SJCRH30 (cell line): ENCODE data around the gene NHERF2. TPM values are rescaled to one million over a fixed set of nuclear protein-coding genes. Genes with fewer than 3 reads are reported as not detected.

Source experiments
- DNase-seq, 2 experiments: peaks; one replicate each; pipeline ENCODE4 v3.0.0-alpha.2; 2015 to 2020
- H3K27ac ChIP-seq: fragments of 250-450 bp; sonication (Bioruptor Pico); 2 replicates; pipeline ENCODE4 v1.5.1; 2020; ENCODE audit warnings: mild to moderate bottlenecking, moderate library complexity
- H3K27me3 ChIP-seq: fragments of 250-450 bp; sonication (Bioruptor Pico); 2 replicates; pipeline ENCODE4 v1.5.1; 2020; ENCODE audit warnings: mild to moderate bottlenecking, moderate library complexity
- H3K36me3 ChIP-seq: fragments of 250-450 bp; sonication (Bioruptor Pico); 2 replicates; pipeline ENCODE4 v1.5.1; 2020; ENCODE audit warnings: mild to moderate bottlenecking, moderate library complexity
- H3K4me1 ChIP-seq: fragments of 250-450 bp; sonication (Bioruptor Pico); 2 replicates; pipeline ENCODE4 v1.5.1; 2020; ENCODE audit warnings: mild to moderate bottlenecking, moderate library complexity
- H3K4me3 ChIP-seq: fragments of 250-450 bp; sonication (Bioruptor Pico); 2 replicates; pipeline ENCODE4 v1.5.1; 2020; ENCODE audit warnings: mild to moderate bottlenecking, moderate library complexity
- H3K9me3 ChIP-seq: fragments of 250-450 bp; sonication (Bioruptor Pico); replicated peaks from 2 replicates; pipeline ENCODE4 v1.5.1; 2020; ENCODE audit warnings: mild to moderate bottlenecking, moderate library complexity
- total RNA-seq: library from RNA; depleted of rRNA; stranded (reverse); fragments of >200 nt; shearing (Covaris generic); gene quantifications from 2 replicates; pipeline ENCODE4 v1.2.3, GENCODE V29; 2014

NHERF2 gene
- total RNA-seq, 1 experiment from 2014 or later = 8.0 TPM

DNA sequence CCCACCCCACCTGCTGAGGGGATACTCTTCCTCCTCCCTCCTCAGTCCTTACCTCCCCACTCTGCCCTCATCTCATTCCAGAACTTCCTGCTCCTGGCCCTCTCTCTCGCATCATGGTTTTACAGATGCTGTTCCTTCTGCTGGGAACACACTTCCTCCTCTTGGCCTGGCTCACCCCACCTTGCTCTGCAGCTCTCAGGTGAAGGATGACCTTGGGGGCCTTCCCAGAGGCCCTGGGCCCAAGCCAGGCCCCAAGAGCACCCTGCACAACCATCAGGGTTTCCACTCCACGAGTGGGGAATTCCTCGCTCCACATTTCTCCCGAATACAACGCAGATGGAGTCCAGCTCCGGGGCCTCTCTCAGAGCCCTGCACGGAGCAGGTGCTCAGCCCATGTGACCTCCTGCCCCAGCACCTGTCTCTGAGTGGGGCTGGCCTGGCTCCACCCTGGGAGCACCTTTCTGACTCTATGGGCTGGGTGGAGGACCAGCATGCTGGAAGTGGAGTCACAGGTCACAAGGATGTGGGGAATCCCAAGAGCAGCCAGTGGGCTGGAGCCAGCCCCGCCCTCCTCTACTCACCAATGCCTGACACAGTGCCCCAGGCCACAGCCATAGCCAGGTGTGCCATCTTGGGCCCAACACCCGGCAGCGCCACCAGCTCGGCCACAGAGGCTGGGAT lies 16.4 kb downstream of the NHERF2 start:
- H3K27me3 ChIP-seq = no peaks in the 10 kb centered on the region
- H3K27ac ChIP-seq = no peak overlapping the region
- peaks cover 38% of the 10 kb centered on the region for H3K4me1 ChIP-seq
- no peaks in the 10 kb centered on the region for H3K36me3 ChIP-seq
- no peaks in the 10 kb centered on the region for H3K9me3 ChIP-seq
- H3K4me3 ChIP-seq = no peak overlapping the region
- DNase-seq = no peak

DNA sequence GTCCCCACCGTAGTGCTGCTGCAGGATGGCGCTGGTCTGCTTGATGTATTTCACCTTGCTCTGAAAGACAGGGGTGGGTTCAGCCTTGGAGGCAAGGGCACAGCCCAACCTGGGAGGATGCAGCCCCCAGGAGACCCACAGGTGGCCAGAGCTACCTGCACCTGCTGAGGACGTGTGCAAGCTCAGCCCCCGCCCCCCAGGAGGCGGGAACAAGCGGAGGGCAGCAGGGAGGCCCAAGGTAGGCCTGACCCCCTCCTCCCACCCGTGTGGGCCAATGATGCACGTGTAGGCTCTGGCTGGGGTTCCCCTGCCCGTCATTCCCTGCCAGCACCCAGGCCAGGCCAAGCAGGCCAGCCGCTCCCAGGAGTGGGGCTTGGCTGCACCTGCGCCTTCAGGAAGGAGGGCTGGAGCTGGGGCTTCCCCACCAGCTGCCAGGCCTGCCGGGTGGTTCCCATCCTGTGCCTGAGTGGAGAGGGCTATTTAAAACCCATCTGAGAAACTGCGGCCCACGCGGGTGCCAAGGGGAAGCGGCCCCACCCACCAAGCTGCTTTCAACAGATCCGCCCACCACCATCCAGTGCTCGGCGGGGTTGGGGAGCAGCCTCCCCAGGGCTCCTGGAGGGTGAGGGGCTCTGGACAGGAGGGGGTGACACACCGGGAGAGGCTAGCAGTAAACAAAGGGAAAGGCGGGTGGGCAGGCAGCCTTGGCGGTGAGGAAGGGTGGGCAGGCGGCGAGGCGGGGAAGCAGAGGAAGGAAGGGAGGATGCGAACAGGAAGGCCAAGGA lies 17.2 kb downstream of the NHERF2 start:
- Histone ChIP-seq H3K4me3 (no peak overlapping the region), H3K4me1 (peaks cover 39% of the 10 kb centered on the region), H3K36me3 (no peaks in the 10 kb centered on the region), H3K9me3 (no peaks in the 10 kb centered on the region), H3K27me3 (no peaks in the 10 kb centered on the region), H3K27ac (no peak overlapping the region)
- DNase-seq = no peak

GRCh38 chr16:2044541-2044940 lies 17.8 kb downstream of the NHERF2 start:
- Histone ChIP-seq H3K27me3 (no peaks in the 10 kb centered on the region), H3K9me3 (no peaks in the 10 kb centered on the region), H3K4me3 (no peak overlapping the region), H3K4me1 (peaks cover 32% of the 10 kb centered on the region), H3K36me3 (no peaks in the 10 kb centered on the region), H3K27ac (no peak overlapping the region)
- DNase-seq = no peak

GRCh38 chr16:2045965-2046892 lies 19.5 kb downstream of the NHERF2 start:
- H3K27me3 ChIP-seq = no peaks in the 10 kb centered on the region
- no peak overlapping the region for H3K27ac ChIP-seq
- no peak for DNase-seq
- H3K9me3 ChIP-seq = no peaks in the 10 kb centered on the region
- peaks cover 4% of the 10 kb centered on the region; the same call in 1 of the 2 replicates for H3K36me3 ChIP-seq
- peaks cover 15% of the 10 kb centered on the region for H3K4me1 ChIP-seq
- H3K4me3 ChIP-seq = no peak overlapping the region

DNA sequence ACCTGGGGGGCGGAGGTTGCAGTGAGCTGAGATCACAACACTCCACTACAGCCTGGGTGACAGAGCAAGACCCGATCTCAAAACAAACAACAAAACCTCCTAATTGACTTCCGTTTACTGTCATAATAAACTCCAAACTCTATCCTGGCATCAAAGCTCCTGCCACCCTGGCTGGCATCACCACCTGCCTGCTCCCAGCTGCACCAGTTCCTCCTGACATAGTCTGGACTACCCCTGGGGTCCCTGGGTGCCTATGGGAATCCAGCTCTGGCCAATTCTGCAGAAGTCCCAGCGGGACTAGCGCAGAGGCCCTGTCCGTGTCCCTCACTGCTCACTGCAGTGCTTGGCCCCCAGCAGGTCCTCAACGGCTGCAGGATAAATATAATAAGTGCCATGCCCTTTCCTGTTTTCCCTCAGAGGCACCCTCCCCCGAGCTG lies 20.2 kb downstream of the NHERF2 start:
- H3K27ac ChIP-seq = no peak overlapping the region
- H3K4me3 ChIP-seq = peak overlapping the region; percentile 86
- no peaks in the 10 kb centered on the region for H3K9me3 ChIP-seq
- H3K4me1 ChIP-seq = peaks cover 8% of the 10 kb centered on the region
- H3K27me3 ChIP-seq = no peaks in the 10 kb centered on the region
- no peak for DNase-seq
- H3K36me3 ChIP-seq = peaks cover 4% of the 10 kb centered on the region; the same call in 1 of the 2 replicates

DNA sequence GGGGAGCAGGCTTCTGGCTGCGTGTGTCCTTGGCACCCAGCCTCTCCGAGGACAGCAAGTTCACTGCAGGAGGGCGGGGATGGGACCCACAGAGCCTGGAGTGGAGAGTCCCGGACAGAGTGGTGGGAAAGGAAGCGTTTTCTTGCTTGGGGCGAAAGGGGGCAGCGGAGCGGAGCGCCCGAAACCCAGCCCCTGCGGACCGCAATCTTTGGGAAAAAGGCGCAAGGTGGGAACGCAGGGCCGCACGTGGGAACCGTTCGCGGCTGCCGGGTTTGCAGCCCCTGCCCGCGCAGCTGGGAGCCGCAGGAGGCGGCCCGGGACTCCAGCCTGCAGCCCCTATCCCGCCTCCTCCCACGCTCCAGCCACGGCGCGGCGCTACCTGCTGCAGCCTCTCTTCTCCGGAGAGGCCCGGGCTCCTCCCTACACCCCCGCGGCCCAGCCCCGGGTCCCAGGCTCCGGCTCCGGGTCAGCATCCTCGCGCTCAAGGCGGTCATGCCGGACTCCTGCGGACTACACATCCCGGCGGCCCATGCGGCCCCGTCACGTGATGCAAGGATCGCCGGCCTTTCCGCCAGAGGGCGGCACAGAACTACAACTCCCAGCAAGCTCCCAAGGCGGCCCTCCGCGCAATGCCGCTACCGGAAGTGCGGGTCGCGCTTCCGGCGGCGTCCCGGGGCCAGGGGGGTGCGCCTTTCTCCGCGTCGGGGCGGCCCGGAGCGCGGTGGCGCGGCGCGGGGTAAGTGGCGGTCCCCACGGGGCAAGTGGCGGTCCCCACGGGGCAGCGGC lies 20.8 kb downstream of the NHERF2 start, which contains the start of the genes NTHL1 and TSC2:
TSS of gene NTHL1 (minus strand) at position 505 of the 786 bp plus-strand sequence. CDS start at position 494, 11 bp downstream.
TSS of gene TSC2 (plus strand) at position 656 of the 786 bp plus-strand sequence. CDS start 631 bp downstream, outside the sequence.
- peak within 1 kb of the TSS; percentile 86 for H3K4me3 ChIP-seq
- H3K36me3 ChIP-seq = peaks cover 4% of the 10 kb centered on the region; the same call in 1 of the 2 replicates
- no peak within 1 kb of the TSS for H3K27ac ChIP-seq
- peak; percentile 94 to 95 for DNase-seq
- H3K27me3 ChIP-seq = no peaks in the 10 kb centered on the region
- peaks cover 2% of the 10 kb centered on the region for H3K4me1 ChIP-seq
- no peaks in the 10 kb centered on the region for H3K9me3 ChIP-seq

GRCh38 chr16:2048116-2048543 lies 21.4 kb downstream of the NHERF2 start:
- peaks cover 4% of the 10 kb centered on the region; the same call in 1 of the 2 replicates for H3K36me3 ChIP-seq
- DNase-seq = no peak
- H3K4me3 ChIP-seq = peak overlapping the region; percentile 86
- no peaks in the 10 kb centered on the region for H3K27me3 ChIP-seq
- H3K4me1 ChIP-seq = peaks cover 2% of the 10 kb centered on the region; the same call in 1 of the 2 replicates
- no peaks in the 10 kb centered on the region for H3K9me3 ChIP-seq
- no peak overlapping the region for H3K27ac ChIP-seq

- H3K36me3 ChIP-seq = peaks cover 4% of the 10 kb centered on the region; the same call in 1 of the 2 replicates
- H3K27me3 ChIP-seq = no peaks in the 10 kb centered on the region
- H3K4me3 ChIP-seq = no peak overlapping the region
- peaks cover 2% of the 10 kb centered on the region; the same call in 1 of the 2 replicates for H3K4me1 ChIP-seq
- H3K27ac ChIP-seq = no peak overlapping the region
- no peaks in the 10 kb centered on the region for H3K9me3 ChIP-seq
- DNase-seq = no peak
Measured at GRCh38 chr16:2053211-2053610, 26.5 kb downstream of the NHERF2 start.

DNA sequence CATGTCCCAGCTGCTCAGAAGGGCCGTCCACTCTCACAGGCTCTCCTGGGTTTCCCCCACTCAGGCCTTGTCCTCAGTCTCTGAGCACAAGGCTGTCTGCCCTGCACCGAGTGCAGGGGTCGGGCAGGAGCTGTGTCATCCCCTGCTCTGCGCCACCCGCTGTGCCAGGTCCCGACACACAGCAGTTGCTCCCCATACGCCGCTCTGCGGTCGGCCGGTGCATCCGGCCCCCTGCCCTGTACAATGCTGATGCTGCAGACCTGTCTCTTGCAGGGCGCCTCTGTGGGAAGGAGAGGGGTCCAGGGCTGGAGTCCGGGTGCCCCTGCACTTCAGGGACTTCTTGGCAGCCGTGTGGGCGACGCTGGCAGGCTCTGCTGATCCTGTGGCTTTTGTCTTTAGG lies 27.2 kb downstream of the NHERF2 start:
- Histone ChIP-seq H3K36me3 (peaks cover 4% of the 10 kb centered on the region; the same call in 1 of the 2 replicates), H3K4me1 (no peaks in the 10 kb centered on the region), H3K9me3 (no peaks in the 10 kb centered on the region), H3K4me3 (no peak overlapping the region), H3K27ac (no peak overlapping the region), H3K27me3 (no peaks in the 10 kb centered on the region)
- DNase-seq = no peak

DNA sequence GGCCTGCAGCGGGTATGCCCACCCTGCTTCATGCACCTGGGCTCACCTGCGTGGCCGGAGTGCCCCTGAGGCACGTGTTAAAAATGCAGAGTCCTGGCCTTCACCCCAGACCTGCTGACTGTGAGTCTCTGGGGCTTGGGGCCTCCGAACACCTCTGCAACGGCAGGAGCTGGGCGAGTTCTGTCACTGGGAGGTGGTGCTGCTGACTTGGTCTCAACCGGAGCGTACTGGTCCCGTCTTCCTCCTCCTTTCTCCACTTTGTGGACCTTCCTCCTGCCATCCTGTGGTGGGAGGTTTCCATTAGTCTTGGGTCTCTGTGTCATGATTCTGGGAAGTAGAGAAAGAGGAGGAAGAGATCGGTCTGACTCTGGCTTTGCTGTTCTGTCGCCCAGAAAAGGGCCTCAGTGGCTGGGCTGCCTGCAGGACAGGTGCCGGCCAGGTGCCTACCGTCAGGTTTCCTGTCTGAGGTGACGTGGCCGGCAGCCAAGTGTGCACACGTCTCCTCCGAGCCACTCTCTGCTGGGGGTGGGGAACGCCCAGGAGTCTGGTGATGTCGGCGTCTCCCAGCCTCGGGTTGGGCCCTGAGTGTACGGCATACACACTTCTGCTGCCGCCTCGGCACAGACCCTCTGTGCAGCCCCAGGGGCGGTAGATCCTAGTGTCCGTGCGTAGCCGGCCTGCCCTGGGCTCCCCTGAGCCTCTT lies 28.0 kb downstream of the NHERF2 start:
- Histone ChIP-seq H3K9me3 (no peaks in the 10 kb centered on the region), H3K4me1 (no peaks in the 10 kb centered on the region), H3K36me3 (peaks cover 4% of the 10 kb centered on the region; the same call in 1 of the 2 replicates), H3K27me3 (no peaks in the 10 kb centered on the region), H3K27ac (no peak overlapping the region), H3K4me3 (no peak overlapping the region)
- no peak for DNase-seq

GRCh38 chr16:2056077-2056476 lies 29.4 kb downstream of the NHERF2 start:
- Histone ChIP-seq H3K4me1 (no peaks in the 10 kb centered on the region), H3K4me3 (no peak overlapping the region), H3K27ac (no peak overlapping the region), H3K27me3 (no peaks in the 10 kb centered on the region), H3K36me3 (no peaks in the 10 kb centered on the region; the same call in 1 of the 2 replicates), H3K9me3 (no peaks in the 10 kb centered on the region)
- DNase-seq = no peak

- no peak overlapping the region for H3K4me3 ChIP-seq
- H3K4me1 ChIP-seq = no peaks in the 10 kb centered on the region
- no peak overlapping the region for H3K27ac ChIP-seq
- no peaks in the 10 kb centered on the region for H3K27me3 ChIP-seq
- no peak for DNase-seq
- H3K36me3 ChIP-seq = no peaks in the 10 kb centered on the region; the same call in 1 of the 2 replicates
- H3K9me3 ChIP-seq = no peaks in the 10 kb centered on the region
Measured at GRCh38 chr16:2056681-2057407, 30.1 kb downstream of the NHERF2 start.
